ENCODE measurements around the gene MARCHF9.
A peak's percentile ranks its signal among the peaks of the same experiment; 100 is the strongest.
"Not testable (repeated sequence)": the region's sequence is repeated elsewhere in the genome, so short reads cannot be mapped to it uniquely, and the experiment has no call there.

Gene MARCHF9, protein sequence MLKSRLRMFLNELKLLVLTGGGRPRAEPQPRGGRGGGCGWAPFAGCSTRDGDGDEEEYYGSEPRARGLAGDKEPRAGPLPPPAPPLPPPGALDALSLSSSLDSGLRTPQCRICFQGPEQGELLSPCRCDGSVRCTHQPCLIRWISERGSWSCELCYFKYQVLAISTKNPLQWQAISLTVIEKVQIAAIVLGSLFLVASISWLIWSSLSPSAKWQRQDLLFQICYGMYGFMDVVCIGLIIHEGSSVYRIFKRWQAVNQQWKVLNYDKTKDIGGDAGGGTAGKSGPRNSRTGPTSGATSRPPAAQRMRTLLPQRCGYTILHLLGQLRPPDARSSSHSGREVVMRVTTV

GRCh38 chr12:57754411-57755193, at the start of gene MARCHF9:
Gene MARCHF9, plus strand, starts transcription at chr12:57755103. Its CDS starts 426 bp downstream, at chr12:57755529.
- DNase-seq: peak; percentile 4 to 30

DNA sequence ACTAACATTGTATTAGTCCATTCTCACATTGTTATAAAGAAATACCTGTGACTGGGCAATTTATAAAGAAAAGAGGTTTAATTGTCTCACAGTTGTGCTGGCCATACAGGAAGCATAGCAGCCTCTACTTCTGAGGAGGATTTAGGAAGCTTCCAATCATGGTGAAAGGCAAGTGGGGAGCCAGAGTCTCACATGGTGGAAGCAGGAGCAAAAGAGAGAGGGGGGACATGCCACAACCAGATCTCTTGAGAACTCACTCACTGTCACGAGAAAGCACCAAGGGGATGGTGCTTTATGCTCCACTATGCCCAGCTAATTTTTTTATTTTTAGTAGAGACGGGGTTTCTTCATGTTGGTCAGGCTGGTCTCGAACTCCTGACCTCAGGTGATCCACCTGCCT, 47.7 kb upstream of the MARCHF9 start:
- no peak for DNase-seq

DNA sequence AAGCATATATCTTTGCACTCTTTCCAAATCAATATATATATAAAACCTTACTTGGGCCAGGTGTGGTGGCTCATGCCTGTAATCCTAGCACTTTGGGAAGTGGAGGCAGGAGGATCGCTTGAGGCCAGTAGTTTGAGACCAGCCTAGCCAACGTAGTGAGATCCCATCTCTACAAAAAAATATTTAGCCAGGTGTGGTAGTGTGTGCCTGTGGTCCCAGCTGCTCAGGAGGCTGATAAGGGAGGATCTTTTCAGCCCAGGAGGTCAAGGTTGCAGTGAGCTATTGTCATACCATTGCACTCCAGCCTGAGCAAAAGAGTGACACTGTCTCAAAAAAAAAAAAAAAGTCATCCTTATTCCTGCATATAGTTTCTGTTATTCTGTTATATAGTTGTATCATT, 46.6 kb upstream of the MARCHF9 start:
- DNase-seq: no peak

DNA sequence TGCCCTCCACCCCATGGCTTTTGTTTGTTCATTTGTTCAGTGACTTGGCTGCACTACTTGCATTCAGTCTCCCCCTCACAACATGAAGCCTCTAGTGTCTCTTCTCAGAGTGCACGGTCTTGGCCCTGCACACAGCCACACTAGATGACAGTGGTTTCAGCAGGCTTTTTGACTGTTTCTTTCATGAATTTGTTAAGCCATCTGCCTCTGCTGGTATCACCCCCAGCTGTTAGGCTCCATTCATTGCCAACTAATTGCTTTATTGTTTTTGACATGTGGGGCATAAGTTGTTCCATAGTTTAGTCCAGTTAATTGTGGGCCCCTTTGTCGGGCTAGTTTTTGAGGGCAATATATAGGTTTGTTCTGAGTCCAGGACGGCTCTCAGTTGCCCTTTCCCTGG, 42.2 kb upstream of the MARCHF9 start:
- DNase-seq: no peak

DNA sequence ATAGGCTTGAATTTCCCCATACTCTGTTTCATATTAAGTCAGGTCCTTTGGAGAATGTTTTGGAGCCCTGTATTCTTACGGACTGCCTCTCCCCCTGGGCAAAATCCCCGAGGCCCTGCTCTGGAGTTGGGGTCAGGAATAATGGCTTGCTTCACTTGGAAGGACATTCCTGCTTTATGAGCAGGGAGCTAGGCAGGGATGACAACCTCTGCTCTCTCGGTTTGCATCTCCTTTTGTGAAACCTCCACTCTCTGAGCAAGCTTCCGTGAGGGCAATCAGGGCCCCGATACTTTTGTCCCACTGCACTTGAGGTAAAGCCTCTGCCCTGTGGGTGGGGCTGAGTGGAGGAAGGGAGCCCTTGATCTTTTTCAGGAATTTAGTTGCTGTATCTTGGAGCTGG, 41.7 kb upstream of the MARCHF9 start:
- no peak for DNase-seq

DNA sequence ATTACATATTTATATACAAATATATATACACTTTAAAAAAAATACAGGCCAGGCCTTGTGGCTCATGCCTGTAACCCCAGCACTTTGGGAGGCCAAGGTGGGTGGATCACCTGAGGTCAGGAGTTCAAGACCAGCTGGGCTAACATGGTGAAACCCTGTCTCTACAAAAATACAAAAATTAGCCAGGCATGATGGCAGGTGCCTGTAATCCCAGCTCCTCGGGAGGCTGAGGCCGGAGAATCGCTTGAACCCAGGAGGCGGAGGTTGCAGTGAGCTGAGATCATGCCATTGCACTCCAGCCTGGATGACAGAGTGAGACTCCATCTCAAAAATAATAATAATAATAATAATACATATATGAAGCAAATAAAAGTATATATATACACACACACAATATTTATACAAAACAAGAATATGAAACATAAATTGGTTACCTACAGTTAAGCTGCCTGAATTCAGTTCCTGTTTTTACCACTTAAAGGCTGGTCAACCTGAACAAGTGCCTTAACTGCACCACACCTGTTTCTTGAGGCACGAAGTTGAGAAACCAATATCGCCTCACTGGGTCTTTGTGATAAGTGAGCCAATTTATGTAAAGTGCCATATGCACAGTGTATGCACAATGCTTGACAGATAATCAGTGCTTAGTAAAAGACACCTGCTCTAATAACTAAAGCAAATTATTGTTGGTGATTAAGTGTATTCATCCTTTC, 39.7 kb upstream of the MARCHF9 start:
- DNase-seq: not testable (repeated sequence)

DNA sequence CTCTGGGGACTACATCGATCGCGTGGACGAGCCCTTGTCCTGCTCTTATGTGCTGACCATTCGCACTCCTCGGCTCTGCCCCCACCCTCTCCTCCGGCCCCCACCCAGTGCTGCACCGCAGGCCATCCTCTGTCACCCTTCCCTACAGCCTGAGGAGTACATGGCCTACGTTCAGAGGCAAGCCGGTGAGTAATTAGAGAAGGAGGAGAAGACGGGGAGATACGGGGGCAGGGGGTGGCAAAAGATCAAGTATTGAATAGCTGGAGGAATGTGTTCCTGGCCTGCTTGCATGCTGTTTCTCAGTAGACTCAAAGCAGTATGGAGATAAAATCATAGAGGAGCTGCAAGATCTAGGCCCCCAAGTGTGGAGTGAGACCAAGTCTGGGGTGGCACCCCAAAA, 39.1 kb upstream of the MARCHF9 start:
- DNase-seq: no peak

DNA sequence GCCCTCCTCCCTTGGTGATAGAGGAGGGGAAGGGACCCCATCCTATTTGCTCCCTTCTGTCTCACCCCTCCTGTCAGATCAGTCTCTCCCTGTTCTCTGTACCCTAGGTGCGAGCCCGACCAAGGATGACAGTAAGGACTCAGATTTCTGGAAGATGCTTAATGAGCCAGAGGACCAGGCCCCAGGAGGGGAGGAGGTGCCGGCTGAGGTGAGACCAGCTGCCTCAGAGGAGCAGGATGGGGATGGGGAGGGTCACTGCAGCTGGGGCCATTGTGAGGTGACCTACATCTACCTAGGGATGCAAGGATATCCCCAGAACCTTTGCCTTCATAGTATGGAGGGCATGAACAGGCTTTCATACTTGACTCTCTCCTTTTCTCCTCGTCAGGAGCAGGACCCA, 38.6 kb upstream of the MARCHF9 start:
- DNase-seq: no peak

DNA sequence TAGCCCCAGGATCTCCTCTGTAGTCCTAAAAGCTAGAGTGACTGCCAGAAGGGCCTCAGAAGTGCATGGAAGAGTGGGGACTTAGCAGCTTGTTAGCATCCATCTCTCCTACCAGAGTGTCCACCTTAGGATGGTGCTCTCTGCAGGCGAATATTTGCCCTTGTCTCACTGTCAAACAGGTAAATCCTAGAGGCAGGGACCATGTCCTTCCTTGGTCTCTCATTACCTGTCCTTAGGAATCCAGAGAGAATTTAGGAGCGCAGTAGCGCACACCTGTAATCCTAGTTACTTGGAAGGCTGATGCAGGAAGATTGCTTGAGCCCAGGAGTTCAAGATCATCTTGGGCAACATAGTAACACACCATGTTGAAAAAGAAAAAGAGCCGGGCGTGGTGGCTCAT, 37.8 kb upstream of the MARCHF9 start:
- no peak for DNase-seq

DNA sequence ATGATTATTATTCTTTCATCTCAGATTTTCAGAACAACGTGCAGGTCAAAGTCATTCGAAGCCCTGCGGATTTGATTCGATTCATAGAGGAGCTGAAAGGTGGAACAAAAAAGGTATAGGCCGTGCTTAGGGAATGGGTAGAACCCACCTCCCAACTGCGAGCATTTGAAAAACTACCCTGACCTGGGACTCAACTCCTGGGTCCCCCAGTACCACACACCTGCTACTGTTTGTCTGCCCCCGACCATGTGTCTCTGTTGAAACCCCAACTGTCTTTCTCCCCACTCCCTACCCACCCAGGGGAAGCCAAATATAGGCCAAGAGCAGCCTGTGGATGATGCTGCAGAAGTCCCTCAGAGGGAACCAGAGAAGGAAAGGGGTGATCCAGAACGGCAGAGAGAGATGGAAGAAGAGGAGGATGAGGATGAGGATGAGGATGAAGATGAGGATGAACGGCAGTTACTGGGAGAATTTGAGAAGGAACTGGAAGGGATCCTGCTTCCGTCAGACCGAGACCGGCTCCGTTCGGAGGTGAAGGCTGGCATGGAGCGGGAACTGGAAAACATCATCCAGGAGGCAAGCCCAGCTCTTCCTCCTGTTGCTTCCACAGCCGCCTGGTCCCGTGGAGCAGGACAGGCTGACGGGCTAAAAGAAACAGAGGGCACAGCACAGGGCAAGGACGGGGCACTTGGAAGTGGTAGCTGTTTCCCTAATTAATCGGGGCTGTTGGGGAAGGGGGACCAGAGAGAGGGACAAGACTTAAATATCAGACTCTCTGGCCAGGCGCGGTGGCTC, 36.9 kb upstream of the MARCHF9 start:
- DNase-seq: no peak

DNA sequence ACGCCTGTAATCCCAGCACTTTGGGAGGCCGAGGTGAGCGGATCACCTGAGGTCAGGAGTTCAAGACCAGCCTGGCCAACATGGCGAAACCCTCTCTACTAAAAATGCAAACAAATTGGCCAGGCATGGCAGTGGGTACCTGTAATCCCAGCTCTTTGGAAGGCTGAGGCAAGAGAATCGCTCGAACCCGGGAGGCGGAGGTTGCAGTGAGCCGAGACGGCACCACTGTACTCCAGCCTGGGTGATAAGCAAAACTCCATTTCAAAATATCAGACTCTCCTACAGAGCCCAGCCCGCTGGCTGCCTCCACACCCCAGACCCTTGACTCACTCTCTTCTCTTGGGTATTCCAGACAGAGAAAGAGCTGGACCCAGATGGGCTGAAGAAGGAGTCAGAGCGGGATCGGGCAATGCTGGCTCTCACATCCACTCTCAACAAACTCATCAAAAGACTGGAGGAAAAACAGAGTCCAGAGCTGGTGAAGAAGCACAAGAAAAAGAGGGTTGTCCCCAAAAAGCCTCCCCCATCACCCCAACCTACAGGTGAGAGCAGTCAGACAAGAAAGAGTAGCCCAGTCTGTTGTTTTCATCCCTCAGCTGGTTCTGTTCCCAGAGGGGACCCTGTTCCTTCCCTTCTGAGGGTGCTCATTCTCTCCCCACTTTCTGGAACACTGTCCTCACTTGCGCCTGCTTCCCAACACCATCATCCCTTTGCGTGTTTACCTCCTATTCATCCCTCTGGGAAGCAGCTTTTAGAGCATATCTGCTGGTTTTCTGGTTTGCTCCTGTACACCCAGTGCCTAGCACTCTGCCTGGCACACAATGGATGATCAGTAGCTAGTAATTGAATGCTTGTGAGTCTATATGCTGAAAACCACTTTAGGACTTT, 36.0 kb upstream of the MARCHF9 start:
- no peak for DNase-seq

DNA sequence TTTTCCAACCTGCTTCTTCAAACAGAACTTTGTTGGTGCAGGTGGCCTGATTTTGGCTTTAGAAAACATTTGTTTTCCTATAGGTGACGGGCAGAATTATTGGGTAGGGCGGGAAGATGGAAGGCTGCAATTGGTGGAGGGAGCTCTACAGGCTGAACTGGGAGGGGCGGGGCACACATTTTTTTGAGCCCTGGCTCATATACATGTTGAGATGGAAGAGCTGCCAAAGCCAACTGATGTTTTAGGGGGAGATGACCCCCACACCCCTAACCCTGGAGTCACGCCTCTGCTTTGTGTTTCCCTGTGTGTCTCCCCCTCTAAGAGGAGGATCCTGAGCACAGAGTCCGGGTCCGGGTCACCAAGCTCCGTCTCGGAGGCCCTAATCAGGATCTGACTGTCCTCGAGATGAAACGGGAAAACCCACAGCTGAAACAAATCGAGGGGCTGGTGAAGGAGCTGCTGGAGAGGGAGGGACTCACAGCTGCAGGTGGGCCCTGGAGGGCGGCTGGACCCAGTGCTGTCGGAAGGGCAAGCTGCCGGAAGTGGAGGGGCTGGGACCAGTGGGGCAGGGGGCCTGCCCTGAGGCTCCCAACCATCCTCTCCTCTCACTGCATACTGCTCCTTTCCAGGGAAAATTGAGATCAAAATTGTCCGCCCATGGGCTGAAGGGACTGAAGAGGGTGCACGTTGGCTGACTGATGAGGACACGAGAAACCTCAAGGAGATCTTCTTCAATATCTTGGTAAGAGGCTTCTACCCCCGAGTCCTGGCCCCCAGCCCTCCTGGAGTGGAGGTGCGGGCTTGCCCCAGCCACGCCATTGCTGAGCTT, 34.9 kb upstream of the MARCHF9 start:
- no peak for DNase-seq

- no peak for DNase-seq
Measured at GRCh38 chr12:57720606-57721595, 34.0 kb upstream of the MARCHF9 start.

- not testable (repeated sequence) for DNase-seq
Measured at GRCh38 chr12:57721846-57722608, 32.9 kb upstream of the MARCHF9 start.

DNA sequence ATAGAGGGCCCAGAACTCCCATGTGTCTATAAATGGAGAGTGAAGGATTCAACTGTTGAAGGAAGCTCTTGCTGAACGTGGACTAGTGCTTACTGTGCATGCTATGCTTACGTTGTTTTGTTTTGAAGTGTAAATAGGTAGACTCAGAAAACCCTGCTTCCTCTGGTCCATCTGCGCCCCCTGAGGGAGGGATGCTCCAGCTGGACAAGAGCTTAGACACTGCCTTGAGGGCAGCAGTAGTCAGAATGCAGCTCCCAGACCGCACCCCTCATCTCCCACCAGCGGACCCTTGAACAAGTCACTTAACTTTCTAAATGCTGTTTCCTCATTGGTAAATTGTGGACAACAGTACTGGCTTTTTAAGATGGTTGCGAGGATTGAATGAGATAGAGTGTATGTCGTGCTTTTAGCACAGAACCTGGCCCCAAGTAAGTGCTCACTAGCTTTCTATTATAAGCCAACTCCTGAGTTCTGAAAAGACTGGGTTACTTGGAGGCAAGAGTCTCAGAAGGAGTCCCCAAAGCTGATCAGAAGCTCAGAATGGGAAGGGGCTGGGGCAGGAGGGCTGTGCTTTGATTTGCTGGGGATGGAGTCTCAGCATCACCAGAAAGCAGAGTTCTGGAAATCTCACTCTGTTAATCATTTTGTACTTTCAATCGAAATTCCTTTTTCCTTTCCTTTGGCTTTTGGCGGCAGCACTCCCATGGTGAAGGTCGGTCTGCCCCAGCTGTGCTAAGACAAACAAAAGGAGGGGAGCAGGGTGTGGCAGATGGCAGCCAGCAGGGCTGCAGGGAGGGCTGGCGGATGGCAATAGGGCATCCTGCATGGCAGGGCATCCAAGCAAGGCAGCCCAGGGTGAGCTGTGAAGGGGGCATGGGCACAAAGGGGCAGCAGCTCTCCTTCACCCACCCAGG, 31.9 kb upstream of the MARCHF9 start:
- no peak for DNase-seq

DNA sequence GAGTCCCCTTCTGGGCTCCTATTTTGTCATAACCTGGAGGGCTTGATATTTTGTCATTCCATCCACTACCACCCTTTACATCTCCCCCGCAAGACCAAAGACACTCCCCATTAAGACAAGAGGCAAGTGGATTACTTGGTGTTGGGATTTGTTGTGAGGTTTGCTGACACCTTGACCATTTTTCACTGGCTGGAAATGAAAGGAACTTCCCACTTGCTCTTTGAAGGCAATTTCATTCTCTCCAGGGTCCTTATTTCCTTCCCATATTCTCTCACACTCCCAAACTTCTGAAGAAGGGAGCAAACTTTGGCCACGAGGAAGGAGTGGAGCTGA, 31.3 kb upstream of the MARCHF9 start:
- no peak for DNase-seq

Measured in cerebellar nuclear complex (tissue), 1 donor.